Measurements from ENCODE around the gene KRT77. TPM values are rescaled to one million over a fixed set of nuclear protein-coding genes. Genes with fewer than 3 reads are reported as not detected.

The KRT77 gene
- total RNA-seq, 1 donor from 2014 or later: not detected

- FAIRE-seq (peak; percentile 77), DNase-seq (ENCODE audit: low read depth) (no peak)
- no peak for TF ChIP-seq CTCF (IDR thresholded peaks at IDR 0.05; ENCODE audit: insufficient read depth, low read length, severe bottlenecking)
- no peak overlapping the region for H3K4me3 ChIP-seq (ENCODE audit: low read depth, low read length)
- no peaks in the 10 kb centered on the region for H3K36me3 ChIP-seq (ENCODE audit: control insufficient read depth, insufficient read depth, low read length)
- H3K27me3 ChIP-seq (ENCODE audit: control insufficient read depth, insufficient read depth, low read length): peaks cover 3% of the 10 kb centered on the region
Observed at GRCh38 chr12:52730383-52730782, 27.1 kb upstream of the KRT77 start.

- TF ChIP-seq CTCF (IDR thresholded peaks at IDR 0.05; ENCODE audit: insufficient read depth, low read length, severe bottlenecking): no peak
- H3K27me3 ChIP-seq (ENCODE audit: control insufficient read depth, insufficient read depth, low read length): peaks cover 3% of the 10 kb centered on the region
- no peak for FAIRE-seq
Observed at GRCh38 chr12:52729147-52729546, 25.8 kb upstream of the KRT77 start.

GRCh38 chr12:52728374-52728773, 25.1 kb upstream of the KRT77 start:
- no peak for DNase-seq (ENCODE audit: low read depth)
- no peak overlapping the region for H3K4me3 ChIP-seq (ENCODE audit: low read depth, low read length)
- H3K36me3 ChIP-seq (ENCODE audit: control insufficient read depth, insufficient read depth, low read length): no peaks in the 10 kb centered on the region

More at GRCh38 chr12:52729147-52729546, 25.8 kb upstream of the KRT77 start:
- H3K36me3 ChIP-seq (ENCODE audit: control insufficient read depth, insufficient read depth, low read length): no peaks in the 10 kb centered on the region
- no peak for DNase-seq (ENCODE audit: low read depth)
- H3K4me3 ChIP-seq (ENCODE audit: low read depth, low read length): no peak overlapping the region

GRCh38 chr12:52727037-52727436, 23.7 kb upstream of the KRT77 start:
- H3K4me3 ChIP-seq (ENCODE audit: low read depth, low read length): no peak overlapping the region
- TF ChIP-seq CTCF (IDR thresholded peaks at IDR 0.05; ENCODE audit: insufficient read depth, low read length, severe bottlenecking): no peak
- FAIRE-seq: peak; percentile 79
- DNase-seq (ENCODE audit: low read depth): no peak
- H3K36me3 ChIP-seq (ENCODE audit: control insufficient read depth, insufficient read depth, low read length): no peaks in the 10 kb centered on the region
- H3K27me3 ChIP-seq (ENCODE audit: control insufficient read depth, insufficient read depth, low read length): peaks cover 3% of the 10 kb centered on the region

More at GRCh38 chr12:52728374-52728773, 25.1 kb upstream of the KRT77 start:
- FAIRE-seq: no peak
- TF ChIP-seq CTCF (IDR thresholded peaks at IDR 0.05; ENCODE audit: insufficient read depth, low read length, severe bottlenecking): no peak
- H3K27me3 ChIP-seq (ENCODE audit: control insufficient read depth, insufficient read depth, low read length): peaks cover 3% of the 10 kb centered on the region

GRCh38 chr12:52726451-52726850, 23.1 kb upstream of the KRT77 start:
- FAIRE-seq: no peak
- TF ChIP-seq CTCF (IDR thresholded peaks at IDR 0.05; ENCODE audit: insufficient read depth, low read length, severe bottlenecking): no peak
- no peak overlapping the region for H3K4me3 ChIP-seq (ENCODE audit: low read depth, low read length)
- H3K36me3 ChIP-seq (ENCODE audit: control insufficient read depth, insufficient read depth, low read length): no peaks in the 10 kb centered on the region
- peak; percentile 35 for DNase-seq (ENCODE audit: low read depth)
- peaks cover 3% of the 10 kb centered on the region for H3K27me3 ChIP-seq (ENCODE audit: control insufficient read depth, insufficient read depth, low read length)

- Histone ChIP-seq H3K36me3 (ENCODE audit: control insufficient read depth, insufficient read depth, low read length) (no peaks in the 10 kb centered on the region), H3K27me3 (ENCODE audit: control insufficient read depth, insufficient read depth, low read length) (peaks cover 2% of the 10 kb centered on the region), H3K4me3 (ENCODE audit: low read depth, low read length) (no peak overlapping the region)
- FAIRE-seq (no peak), DNase-seq (ENCODE audit: low read depth) (no peak)
- TF ChIP-seq CTCF (IDR thresholded peaks at IDR 0.05; ENCODE audit: insufficient read depth, low read length, severe bottlenecking): no peak
Observed at GRCh38 chr12:52724384-52724783, 21.1 kb upstream of the KRT77 start.

All from bronchial epithelial cell (primary cell).